ENCODE measurements around the gene ATG9A. TPM values are rescaled to one million over a fixed set of nuclear protein-coding genes. Genes with fewer than 3 reads are reported as not detected.

The ATG9A gene
- total RNA-seq, 1 donor from 2014 or later: 48.8 TPM

- no peaks in the 10 kb centered on the region for H3K27me3 ChIP-seq (ENCODE audit: insufficient read depth, low read length)
- no peaks in the 10 kb centered on the region for H3K9me3 ChIP-seq (ENCODE audit: insufficient read depth, low read depth, low read length)
- Mint-ChIP-seq H3K36me3 (ENCODE audit: low read depth, unreplicated experiment) (no peaks in the 10 kb centered on the region), H3K27me3 (ENCODE audit: low read depth, unreplicated experiment) (peaks cover 6% of the 10 kb centered on the region), H3K4me3 (ENCODE audit: unreplicated experiment) (peak overlapping the region; percentile 51), H3K9me3 (ENCODE audit: unreplicated experiment) (no peaks in the 10 kb centered on the region), H3K27ac (ENCODE audit: unreplicated experiment) (peak overlapping the region; percentile 98), H3K4me1 (ENCODE audit: low read depth, unreplicated experiment) (peaks cover 34% of the 10 kb centered on the region)
- FAIRE-seq: no peak
- H4K20me1 ChIP-seq (ENCODE audit: insufficient read depth, low read length): no peaks in the 10 kb centered on the region
- TF ChIP-seq CTCF (IDR thresholded peaks at IDR 0.05; ENCODE audit: insufficient read depth, low read depth, low read length) (no peak), EZH2 (IDR thresholded peaks at IDR 0.05; ENCODE audit: insufficient read depth, low read length) (no peak)
- no peaks in the 10 kb centered on the region for H3K79me2 ChIP-seq (ENCODE audit: insufficient read depth, low read length)
- peak; percentile 52 for DNase-seq (ENCODE audit: low read depth)
- no peaks in the 10 kb centered on the region for H3K36me3 ChIP-seq (ENCODE audit: insufficient read depth, low read length)
- H3K4me3 ChIP-seq (ENCODE audit: insufficient read depth, low read depth, low read length): peak overlapping the region; percentile 8
- peaks cover 33% of the 10 kb centered on the region for H3K4me1 ChIP-seq (ENCODE audit: insufficient read depth, low read length)
- H3K9ac ChIP-seq (ENCODE audit: low read length): peak overlapping the region; percentile 83
- H3K27ac ChIP-seq (ENCODE audit: low read depth, low read length): peak overlapping the region; percentile 97
- peak overlapping the region; percentile 35 for H2AFZ ChIP-seq (ENCODE audit: low read depth, low read length)
- H3K4me2 ChIP-seq (ENCODE audit: low read length): peak overlapping the region; percentile 79
Observed at GRCh38 chr2:219273937-219274336, 44.5 kb upstream of the ATG9A start.

GRCh38 chr2:219272995-219273394 is 43.6 kb upstream of the ATG9A start:
- no peaks in the 10 kb centered on the region for H3K9me3 Mint-ChIP-seq (ENCODE audit: unreplicated experiment)
- no peak for DNase-seq (ENCODE audit: low read depth)
- no peak overlapping the region for H2AFZ ChIP-seq (ENCODE audit: low read depth, low read length)
- no peak overlapping the region for H3K9ac ChIP-seq (ENCODE audit: low read length)
- H3K27ac ChIP-seq (ENCODE audit: low read depth, low read length): peak overlapping the region; percentile 97
- peaks cover 25% of the 10 kb centered on the region for H3K4me1 ChIP-seq (ENCODE audit: insufficient read depth, low read length)
- peaks cover 7% of the 10 kb centered on the region for H3K27me3 Mint-ChIP-seq (ENCODE audit: low read depth, unreplicated experiment)
- H3K9me3 ChIP-seq (ENCODE audit: insufficient read depth, low read depth, low read length): no peaks in the 10 kb centered on the region
- H3K4me3 ChIP-seq (ENCODE audit: insufficient read depth, low read depth, low read length): no peak overlapping the region
- FAIRE-seq: no peak
- H3K4me3 Mint-ChIP-seq (ENCODE audit: unreplicated experiment): no peak overlapping the region
- no peaks in the 10 kb centered on the region for H3K36me3 ChIP-seq (ENCODE audit: insufficient read depth, low read length)
- H3K27ac Mint-ChIP-seq (ENCODE audit: unreplicated experiment): no peak overlapping the region
- TF ChIP-seq CTCF (IDR thresholded peaks at IDR 0.05; ENCODE audit: insufficient read depth, low read depth, low read length) (no peak), EZH2 (IDR thresholded peaks at IDR 0.05; ENCODE audit: insufficient read depth, low read length) (no peak)
- no peaks in the 10 kb centered on the region for H3K36me3 Mint-ChIP-seq (ENCODE audit: low read depth, unreplicated experiment)
- H3K27me3 ChIP-seq (ENCODE audit: insufficient read depth, low read length): no peaks in the 10 kb centered on the region
- no peak overlapping the region for H3K4me2 ChIP-seq (ENCODE audit: low read length)
- no peaks in the 10 kb centered on the region for H3K79me2 ChIP-seq (ENCODE audit: insufficient read depth, low read length)
- peaks cover 26% of the 10 kb centered on the region for H3K4me1 Mint-ChIP-seq (ENCODE audit: low read depth, unreplicated experiment)
- no peaks in the 10 kb centered on the region for H4K20me1 ChIP-seq (ENCODE audit: insufficient read depth, low read length)

GRCh38 chr2:219272356-219272755 is 42.9 kb upstream of the ATG9A start:
- Mint-ChIP-seq H3K27me3 (ENCODE audit: low read depth, unreplicated experiment) (peaks cover 8% of the 10 kb centered on the region), H3K27ac (ENCODE audit: unreplicated experiment) (peak overlapping the region; percentile 3), H3K4me1 (ENCODE audit: low read depth, unreplicated experiment) (peaks cover 22% of the 10 kb centered on the region), H3K36me3 (ENCODE audit: low read depth, unreplicated experiment) (no peaks in the 10 kb centered on the region), H3K9me3 (ENCODE audit: unreplicated experiment) (no peaks in the 10 kb centered on the region), H3K4me3 (ENCODE audit: unreplicated experiment) (no peak overlapping the region)
- no peaks in the 10 kb centered on the region for H3K9me3 ChIP-seq (ENCODE audit: insufficient read depth, low read depth, low read length)
- H3K27me3 ChIP-seq (ENCODE audit: insufficient read depth, low read length): no peaks in the 10 kb centered on the region
- no peak overlapping the region for H2AFZ ChIP-seq (ENCODE audit: low read depth, low read length)
- H3K4me1 ChIP-seq (ENCODE audit: insufficient read depth, low read length): peaks cover 19% of the 10 kb centered on the region
- FAIRE-seq: no peak
- TF ChIP-seq CTCF (IDR thresholded peaks at IDR 0.05; ENCODE audit: insufficient read depth, low read depth, low read length): no peak
- H3K4me2 ChIP-seq (ENCODE audit: low read length): no peak overlapping the region
- H3K9ac ChIP-seq (ENCODE audit: low read length): no peak overlapping the region
- no peaks in the 10 kb centered on the region for H3K79me2 ChIP-seq (ENCODE audit: insufficient read depth, low read length)
- no peak overlapping the region for H3K4me3 ChIP-seq (ENCODE audit: insufficient read depth, low read depth, low read length)
- DNase-seq (ENCODE audit: low read depth): no peak
- H3K36me3 ChIP-seq (ENCODE audit: insufficient read depth, low read length): no peaks in the 10 kb centered on the region
- H3K27ac ChIP-seq (ENCODE audit: low read depth, low read length): no peak overlapping the region
- H4K20me1 ChIP-seq (ENCODE audit: insufficient read depth, low read length): no peaks in the 10 kb centered on the region

Data from astrocyte (in vitro differentiated cells and primary cell).